Neural crest cell (in vitro differentiated cells): ENCODE measurements around the gene TTR. TPM values are rescaled to one million over a fixed set of nuclear protein-coding genes. Genes with fewer than 3 reads are reported as not detected.

Experiments
- DNase-seq: peaks from one replicate; pipeline ENCODE4 v3.0.0; 2021; ENCODE audit warnings: low read depth, mixed read lengths, low spot score
- H3K27ac Mint-ChIP-seq: one replicate; pipeline ENCODE4 v1.8.0; 2021; ENCODE audit warnings: mild to moderate bottlenecking, mixed read lengths; ENCODE audit not compliant: unreplicated experiment
- H3K27me3 Mint-ChIP-seq: 2 replicates; pipeline ENCODE4 v1.8.0; 2021; ENCODE audit warnings: low read depth, mild to moderate bottlenecking, mixed read lengths
- H3K36me3 Mint-ChIP-seq: 2 replicates; pipeline ENCODE4 v1.8.0; 2021; ENCODE audit warnings: low read depth, mild to moderate bottlenecking, mixed read lengths
- H3K4me1 Mint-ChIP-seq: 2 replicates; pipeline ENCODE4 v1.8.0; 2021; ENCODE audit warnings: mixed read lengths
- H3K4me3 Mint-ChIP-seq: one replicate; pipeline ENCODE4 v1.8.0; 2021; ENCODE audit warnings: mild to moderate bottlenecking, mixed read lengths
- H3K9me3 Mint-ChIP-seq: 2 replicates; pipeline ENCODE4 v1.8.0; 2021; ENCODE audit warnings: mixed read lengths
- total RNA-seq: library from RNA; stranded (reverse); gene quantifications from 2 replicates; pipeline ENCODE4 v1.2.1, GENCODE V29; 2021
- TF ChIP-seq, protein P1 (sequence below): fragments of 200-600 bp; sonication (generic); conservative IDR thresholded peaks from 2 replicates; pipeline ENCODE4 v1.5.0; 2021; ENCODE audit warnings: antibody characterized with exemption, mild to moderate bottlenecking

The TTR gene
- total RNA-seq, 1 donor from 2014 or later: not detected

DNA sequence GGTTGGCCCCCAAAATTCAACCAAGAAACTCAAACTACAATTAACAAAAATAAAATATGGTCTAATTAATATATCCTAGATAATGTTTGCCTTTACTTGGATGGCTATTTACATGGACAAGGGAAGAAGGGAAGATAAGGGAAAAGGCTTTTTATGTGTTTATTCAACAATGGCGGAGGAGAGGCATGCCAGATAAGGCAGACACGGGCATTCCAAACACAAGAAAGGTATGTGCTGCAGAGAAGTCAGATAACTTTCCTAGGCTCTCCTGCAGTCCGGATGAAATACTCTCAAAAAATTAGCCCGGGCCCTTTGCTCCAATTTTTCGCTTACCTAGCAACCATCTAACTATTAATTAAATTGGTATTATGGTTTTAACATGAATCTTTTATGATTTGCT lies 5.1 kb upstream of the TTR start:
- TF ChIP-seq, protein P1, sequence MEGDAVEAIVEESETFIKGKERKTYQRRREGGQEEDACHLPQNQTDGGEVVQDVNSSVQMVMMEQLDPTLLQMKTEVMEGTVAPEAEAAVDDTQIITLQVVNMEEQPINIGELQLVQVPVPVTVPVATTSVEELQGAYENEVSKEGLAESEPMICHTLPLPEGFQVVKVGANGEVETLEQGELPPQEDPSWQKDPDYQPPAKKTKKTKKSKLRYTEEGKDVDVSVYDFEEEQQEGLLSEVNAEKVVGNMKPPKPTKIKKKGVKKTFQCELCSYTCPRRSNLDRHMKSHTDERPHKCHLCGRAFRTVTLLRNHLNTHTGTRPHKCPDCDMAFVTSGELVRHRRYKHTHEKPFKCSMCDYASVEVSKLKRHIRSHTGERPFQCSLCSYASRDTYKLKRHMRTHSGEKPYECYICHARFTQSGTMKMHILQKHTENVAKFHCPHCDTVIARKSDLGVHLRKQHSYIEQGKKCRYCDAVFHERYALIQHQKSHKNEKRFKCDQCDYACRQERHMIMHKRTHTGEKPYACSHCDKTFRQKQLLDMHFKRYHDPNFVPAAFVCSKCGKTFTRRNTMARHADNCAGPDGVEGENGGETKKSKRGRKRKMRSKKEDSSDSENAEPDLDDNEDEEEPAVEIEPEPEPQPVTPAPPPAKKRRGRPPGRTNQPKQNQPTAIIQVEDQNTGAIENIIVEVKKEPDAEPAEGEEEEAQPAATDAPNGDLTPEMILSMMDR: no peak
- H3K27ac Mint-ChIP-seq: no peak overlapping the region
- no peak overlapping the region for H3K4me3 Mint-ChIP-seq
- DNase-seq: no peak
- peaks cover 3% of the 10 kb centered on the region for H3K36me3 Mint-ChIP-seq
- peaks cover 20% of the 10 kb centered on the region for H3K4me1 Mint-ChIP-seq
- no peaks in the 10 kb centered on the region for H3K27me3 Mint-ChIP-seq
- H3K9me3 Mint-ChIP-seq: peaks cover 9% of the 10 kb centered on the region

DNA sequence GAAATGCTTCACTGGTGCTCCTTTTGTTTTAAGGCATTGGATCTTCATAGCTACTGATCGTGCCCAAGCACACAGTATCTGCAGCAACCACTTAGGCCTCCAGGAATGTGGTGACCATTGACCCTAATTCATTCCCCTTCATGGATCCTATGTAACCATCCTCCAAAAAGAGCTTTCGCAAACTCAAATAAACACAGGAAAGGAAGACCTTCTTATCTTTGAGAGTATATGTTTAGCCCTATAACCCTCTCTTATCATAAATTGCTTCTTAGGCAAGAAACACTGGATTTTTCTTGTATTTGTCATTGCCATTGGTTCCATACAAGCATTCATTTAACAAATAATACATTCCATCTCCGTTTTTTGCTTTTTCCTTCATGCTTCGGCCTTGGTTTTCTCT lies 4.1 kb upstream of the TTR start:
- TF ChIP-seq, protein P1: no peak
- peaks cover 3% of the 10 kb centered on the region for H3K36me3 Mint-ChIP-seq
- H3K4me3 Mint-ChIP-seq: peak overlapping the region; percentile 5
- H3K9me3 Mint-ChIP-seq: peaks cover 9% of the 10 kb centered on the region
- no peaks in the 10 kb centered on the region for H3K27me3 Mint-ChIP-seq
- DNase-seq: no peak
- peaks cover 25% of the 10 kb centered on the region for H3K4me1 Mint-ChIP-seq
- H3K27ac Mint-ChIP-seq: no peak overlapping the region

DNA sequence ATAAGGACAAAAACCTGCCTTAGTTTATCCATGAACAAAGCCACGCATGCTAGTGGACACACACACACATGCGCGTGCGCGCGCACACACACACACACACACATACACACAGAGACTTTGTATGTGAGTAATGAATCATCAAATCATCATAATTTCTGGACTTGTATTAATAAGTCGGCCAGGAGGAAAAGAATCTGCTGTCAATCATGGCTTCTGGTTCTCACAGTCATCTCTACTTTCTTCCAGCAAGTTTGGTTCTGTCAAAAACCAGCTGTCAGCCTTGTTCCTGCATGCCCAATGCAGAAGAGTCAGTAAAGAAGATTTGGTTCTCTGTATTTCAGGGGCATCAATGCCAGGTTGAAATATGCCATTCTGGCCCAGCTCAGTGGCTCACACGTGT lies 1.1 kb upstream of the TTR start:
- Mint-ChIP-seq H3K36me3 (peaks cover 3% of the 10 kb centered on the region), H3K4me3 (no peak overlapping the region), H3K27me3 (no peaks in the 10 kb centered on the region), H3K27ac (no peak overlapping the region), H3K4me1 (peaks cover 37% of the 10 kb centered on the region), H3K9me3 (peaks cover 9% of the 10 kb centered on the region)
- TF ChIP-seq, protein P1: no peak
- no peak for DNase-seq

DNA sequence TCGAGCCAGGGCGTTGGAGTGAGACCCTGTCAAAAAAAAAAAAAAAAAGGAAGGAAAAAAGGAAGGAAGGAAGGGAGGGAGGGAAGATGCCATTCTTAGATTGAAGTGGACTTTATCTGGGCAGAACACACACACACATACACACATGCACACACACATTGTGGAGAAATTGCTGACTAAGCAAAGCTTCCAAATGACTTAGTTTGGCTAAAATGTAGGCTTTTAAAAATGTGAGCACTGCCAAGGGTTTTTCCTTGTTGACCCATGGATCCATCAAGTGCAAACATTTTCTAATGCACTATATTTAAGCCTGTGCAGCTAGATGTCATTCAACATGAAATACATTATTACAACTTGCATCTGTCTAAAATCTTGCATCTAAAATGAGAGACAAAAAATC lies 564 bp upstream of the TTR start:
- Mint-ChIP-seq H3K4me3 (no peak overlapping the region), H3K36me3 (peaks cover 3% of the 10 kb centered on the region), H3K27ac (no peak overlapping the region), H3K9me3 (peaks cover 9% of the 10 kb centered on the region), H3K27me3 (no peaks in the 10 kb centered on the region), H3K4me1 (peaks cover 42% of the 10 kb centered on the region)
- TF ChIP-seq, protein P1: no peak
- no peak for DNase-seq

DNA sequence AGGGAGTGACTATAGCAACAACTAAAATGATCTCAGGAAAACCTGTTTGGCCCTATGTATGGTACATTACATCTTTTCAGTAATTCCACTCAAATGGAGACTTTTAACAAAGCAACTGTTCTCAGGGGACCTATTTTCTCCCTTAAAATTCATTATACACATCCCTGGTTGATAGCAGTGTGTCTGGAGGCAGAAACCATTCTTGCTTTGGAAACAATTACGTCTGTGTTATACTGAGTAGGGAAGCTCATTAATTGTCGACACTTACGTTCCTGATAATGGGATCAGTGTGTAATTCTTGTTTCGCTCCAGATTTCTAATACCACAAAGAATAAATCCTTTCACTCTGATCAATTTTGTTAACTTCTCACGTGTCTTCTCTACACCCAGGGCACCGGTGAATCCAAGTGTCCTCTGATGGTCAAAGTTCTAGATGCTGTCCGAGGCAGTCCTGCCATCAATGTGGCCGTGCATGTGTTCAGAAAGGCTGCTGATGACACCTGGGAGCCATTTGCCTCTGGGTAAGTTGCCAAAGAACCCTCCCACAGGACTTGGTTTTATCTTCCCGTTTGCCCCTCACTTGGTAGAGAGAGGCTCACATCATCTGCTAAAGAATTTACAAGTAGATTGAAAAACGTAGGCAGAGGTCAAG lies 955 bp downstream of the TTR start:
- TF ChIP-seq, protein P1: no peak

More for the DNA sequence above, 955 bp downstream of the TTR start:
- Mint-ChIP-seq H3K27me3 (no peaks in the 10 kb centered on the region), H3K36me3 (peaks cover 3% of the 10 kb centered on the region), H3K4me3 (no peak overlapping the region), H3K27ac (peak overlapping the region; percentile 59), H3K9me3 (peaks cover 9% of the 10 kb centered on the region), H3K4me1 (peaks cover 41% of the 10 kb centered on the region)
- DNase-seq: no peak
